Fibroblast of the aortic adventitia (primary cell): ENCODE results near the gene TSPAN19. TPM values are rescaled to one million over a fixed set of nuclear protein-coding genes. Genes with fewer than 3 reads are reported as not detected.

Experiments
- DNase-seq: peaks from one replicate; pipeline ENCODE4 v3.0.0-alpha.2; 2010; ENCODE audit warnings: low read depth
- H3K4me3 ChIP-seq: 2 replicates; pipeline ENCODE4 v1.5.1; 2011; ENCODE audit warnings: low read depth, mild to moderate bottlenecking, control low read depth, low read length, moderate library complexity
- total RNA-seq: library from RNA; depleted of rRNA; stranded (reverse); fragments of >200 nt; gene quantifications from 2 replicates; pipeline ENCODE4 v1.2.3, GENCODE V29; 2012; ENCODE audit warnings: low replicate concordance
- TF ChIP-seq, protein P1 (sequence below): IDR thresholded peaks from 2 replicates; pipeline ENCODE4 v1.5.1; 2011; ENCODE audit warnings: mild to moderate bottlenecking, low read length, control low read depth, inconsistent platforms; ENCODE audit not compliant: insufficient read depth

The TSPAN19 gene
- total RNA-seq, 1 donor: not detected

DNA sequence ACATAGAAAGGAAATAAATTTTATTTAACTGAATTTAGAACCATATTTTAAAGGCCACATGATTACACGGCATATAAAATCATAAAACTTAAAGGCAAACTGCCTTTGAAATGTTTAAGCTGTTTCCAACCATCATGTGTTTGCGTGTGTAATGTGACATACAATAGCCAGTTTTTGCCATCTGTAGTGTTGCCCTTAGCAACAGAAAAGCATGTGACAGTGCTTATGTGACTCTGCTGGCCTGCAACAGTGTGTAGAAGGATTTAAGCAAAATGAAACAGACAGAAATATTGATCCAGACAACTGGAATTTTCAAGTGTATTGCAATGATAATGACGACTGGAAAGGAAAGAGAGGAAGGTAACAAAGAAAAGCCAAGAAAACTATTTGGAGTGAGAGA is 49.5 kb downstream of the TSPAN19 start:
- no peak for DNase-seq
- no peak overlapping the region for H3K4me3 ChIP-seq
- TF ChIP-seq, protein P1, sequence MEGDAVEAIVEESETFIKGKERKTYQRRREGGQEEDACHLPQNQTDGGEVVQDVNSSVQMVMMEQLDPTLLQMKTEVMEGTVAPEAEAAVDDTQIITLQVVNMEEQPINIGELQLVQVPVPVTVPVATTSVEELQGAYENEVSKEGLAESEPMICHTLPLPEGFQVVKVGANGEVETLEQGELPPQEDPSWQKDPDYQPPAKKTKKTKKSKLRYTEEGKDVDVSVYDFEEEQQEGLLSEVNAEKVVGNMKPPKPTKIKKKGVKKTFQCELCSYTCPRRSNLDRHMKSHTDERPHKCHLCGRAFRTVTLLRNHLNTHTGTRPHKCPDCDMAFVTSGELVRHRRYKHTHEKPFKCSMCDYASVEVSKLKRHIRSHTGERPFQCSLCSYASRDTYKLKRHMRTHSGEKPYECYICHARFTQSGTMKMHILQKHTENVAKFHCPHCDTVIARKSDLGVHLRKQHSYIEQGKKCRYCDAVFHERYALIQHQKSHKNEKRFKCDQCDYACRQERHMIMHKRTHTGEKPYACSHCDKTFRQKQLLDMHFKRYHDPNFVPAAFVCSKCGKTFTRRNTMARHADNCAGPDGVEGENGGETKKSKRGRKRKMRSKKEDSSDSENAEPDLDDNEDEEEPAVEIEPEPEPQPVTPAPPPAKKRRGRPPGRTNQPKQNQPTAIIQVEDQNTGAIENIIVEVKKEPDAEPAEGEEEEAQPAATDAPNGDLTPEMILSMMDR: no peak

DNA sequence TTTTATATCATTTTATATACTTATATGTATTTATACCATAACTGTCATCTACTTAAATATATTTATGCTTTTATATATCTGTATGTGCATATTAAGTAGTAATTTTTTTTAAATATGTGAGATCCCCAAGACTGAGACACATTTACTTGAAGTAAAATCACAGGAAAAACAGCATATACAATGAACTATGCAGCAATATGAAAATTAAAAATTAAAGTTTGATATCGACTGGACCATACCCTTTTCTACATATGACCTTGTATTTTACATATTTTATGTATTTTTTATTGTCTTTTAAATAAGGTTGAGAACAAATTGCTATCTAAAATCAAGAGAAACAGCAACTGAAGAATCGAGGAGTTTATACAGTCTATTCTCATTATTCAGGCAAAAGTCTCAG is 50.0 kb downstream of the TSPAN19 start:
- H3K4me3 ChIP-seq: no peak overlapping the region
- DNase-seq: no peak
- TF ChIP-seq, protein P1: no peak

DNA sequence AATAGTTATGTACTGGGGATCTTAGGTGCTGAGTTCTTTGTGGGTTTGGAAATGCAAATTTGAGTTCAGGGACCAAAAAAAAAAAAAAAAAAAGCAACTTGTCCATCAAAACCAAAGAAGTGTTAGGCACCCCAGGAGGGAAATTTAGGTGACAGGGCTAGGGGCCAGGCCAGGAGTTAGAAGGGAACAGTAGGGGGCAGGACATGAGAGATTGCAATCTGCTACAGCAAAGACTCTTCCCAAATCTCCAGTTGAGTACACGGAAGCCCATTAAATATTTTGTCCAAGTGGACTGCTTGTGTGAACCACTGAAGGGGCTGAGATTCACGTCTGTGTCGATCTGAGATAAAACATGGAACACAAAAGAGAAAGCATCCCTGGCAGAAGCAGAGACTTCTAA is 52.8 kb downstream of the TSPAN19 start:
- TF ChIP-seq, protein P1: no peak
- DNase-seq: no peak
- no peak overlapping the region for H3K4me3 ChIP-seq

DNA sequence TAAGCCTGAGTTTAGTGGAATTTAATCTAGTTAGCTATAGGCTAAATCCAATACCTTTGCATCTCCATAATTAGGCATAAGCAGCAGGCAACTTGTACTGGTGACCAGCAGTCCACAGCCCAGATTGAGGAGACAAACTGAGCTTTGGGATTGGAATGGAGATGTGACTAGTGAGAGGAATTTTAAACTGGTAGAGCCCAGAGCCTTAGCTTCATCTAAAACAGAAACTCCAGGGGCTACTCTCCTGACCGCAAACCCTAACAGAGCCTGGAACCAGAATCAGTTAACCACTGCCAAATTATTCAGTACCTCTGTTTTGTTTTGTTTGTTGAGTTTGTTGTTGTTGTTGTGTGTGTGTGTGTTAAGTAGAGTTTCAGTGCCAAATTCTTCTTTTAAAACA is 53.2 kb downstream of the TSPAN19 start:
- TF ChIP-seq, protein P1: no peak
- DNase-seq: no peak
- H3K4me3 ChIP-seq: no peak overlapping the region

DNA sequence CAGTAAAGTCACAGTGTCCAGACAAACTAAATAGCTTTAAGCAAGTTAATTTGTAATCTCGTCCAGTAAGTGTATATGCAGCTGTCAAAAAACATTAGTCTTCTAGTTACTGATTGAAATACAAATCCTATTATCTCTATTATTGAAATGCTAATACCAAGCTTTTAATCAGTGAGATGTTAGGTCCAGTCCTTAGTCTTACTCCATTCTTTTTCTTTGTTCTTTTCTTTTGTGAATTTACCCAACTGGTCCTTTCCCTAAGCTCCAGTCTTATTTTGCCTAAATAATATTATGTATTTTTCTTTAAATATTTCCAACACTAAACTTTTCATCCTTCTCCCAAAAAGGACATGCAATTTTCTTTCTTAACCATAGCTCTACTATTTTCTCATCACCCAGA is 57.2 kb downstream of the TSPAN19 start:
- H3K4me3 ChIP-seq: no peak overlapping the region
- DNase-seq: no peak
- TF ChIP-seq, protein P1: no peak

DNA sequence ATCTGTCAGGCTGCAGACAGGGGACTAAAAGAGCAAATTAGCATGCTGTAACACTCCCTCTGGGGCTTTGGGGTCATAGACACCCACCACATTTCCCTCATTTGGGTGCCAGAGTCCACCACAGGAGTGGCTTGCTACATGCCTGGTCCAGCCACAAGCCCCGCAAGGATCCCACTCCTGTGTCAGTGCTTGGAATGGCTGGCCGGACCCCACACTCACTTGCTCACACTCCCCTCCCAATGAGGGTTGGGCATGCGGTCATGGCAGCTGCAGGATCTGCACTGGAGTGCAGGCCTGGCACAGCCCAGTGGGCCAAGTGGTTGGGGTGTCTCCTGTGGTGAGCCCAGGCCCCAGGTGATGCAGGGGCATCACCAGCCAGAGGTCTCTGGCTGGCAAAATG is 59.9 kb downstream of the TSPAN19 start:
- DNase-seq: no peak
- TF ChIP-seq, protein P1: no peak
- H3K4me3 ChIP-seq: no peak overlapping the region

DNA sequence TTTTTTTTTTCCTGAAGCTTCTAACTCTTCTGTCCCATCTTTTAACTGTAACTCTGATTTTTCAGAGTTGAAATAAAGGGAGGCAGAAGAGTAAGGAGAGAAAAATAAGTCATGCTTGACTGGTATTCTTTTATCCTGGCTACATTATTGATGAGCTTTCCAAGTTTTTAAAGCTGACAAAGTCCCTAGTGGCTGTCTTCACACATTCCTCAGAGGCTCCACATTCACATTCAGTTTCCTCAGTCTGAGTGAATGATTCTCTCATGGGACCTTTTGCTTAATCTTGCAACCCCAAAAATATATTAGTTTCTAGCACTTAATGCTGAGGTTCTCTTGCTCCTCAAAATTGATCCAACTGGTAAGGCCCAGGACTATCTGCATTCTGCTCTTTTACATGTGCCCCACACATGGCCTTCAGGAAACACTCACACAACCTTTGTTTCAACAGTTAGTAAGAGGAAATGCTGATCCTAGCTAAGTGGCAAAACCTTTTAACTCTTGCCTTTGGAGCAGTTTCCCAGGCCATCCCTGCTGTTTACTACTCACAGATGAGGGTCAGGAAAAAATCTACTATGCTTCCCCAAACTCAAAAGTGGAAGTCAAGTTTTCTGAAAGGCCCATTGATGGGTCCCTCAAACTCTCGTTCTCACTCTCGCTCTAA is 61.8 kb downstream of the TSPAN19 start:
- no peak for DNase-seq
- no peak overlapping the region for H3K4me3 ChIP-seq
- TF ChIP-seq, protein P1: no peak
